Lower leg skin (tissue), 3 donors: ENCODE measurements around the gene PNCK.

Experiments
- POLR2A ChIP-seq, 2 donors: fragments of 450-650 bp; IDR thresholded peaks; one replicate each; pipeline ENCODE4 v1.6.1; 2016 to 2017; ENCODE audit warnings: antibody characterized with exemption in 2 of 2, mild to moderate bottlenecking in 1 of 2, moderate library complexity in 1 of 2
- TF ChIP-seq, protein P1 (sequence below), 3 donors: fragments of 450-650 bp; IDR thresholded peaks; one replicate each; pipeline ENCODE4 v1.5.1; 2016; ENCODE audit warnings: antibody characterized with exemption in 3 of 3, mild to moderate bottlenecking in 3 of 3, moderate library complexity in 2 of 3

DNA sequence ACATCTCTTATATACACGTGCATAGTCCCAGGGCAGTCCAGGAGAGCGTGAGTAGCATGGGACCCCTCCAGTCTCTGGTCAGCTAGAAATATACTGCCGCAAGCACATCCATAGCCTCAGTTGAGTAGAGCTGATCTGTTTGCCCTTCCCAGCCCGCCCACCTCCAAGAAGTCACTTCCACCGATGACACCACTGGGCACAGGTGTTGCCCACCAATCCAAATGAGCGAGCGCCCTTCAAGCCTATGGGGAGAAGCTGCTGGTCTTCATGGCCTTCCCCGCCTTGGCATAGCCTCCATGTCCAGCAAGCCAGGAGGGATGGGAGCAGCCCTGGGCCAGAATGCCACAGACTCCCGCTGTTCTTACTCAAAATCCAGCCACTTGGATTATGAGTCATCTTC is 16.5 kb downstream of the PNCK start:
- TF ChIP-seq, protein P1, sequence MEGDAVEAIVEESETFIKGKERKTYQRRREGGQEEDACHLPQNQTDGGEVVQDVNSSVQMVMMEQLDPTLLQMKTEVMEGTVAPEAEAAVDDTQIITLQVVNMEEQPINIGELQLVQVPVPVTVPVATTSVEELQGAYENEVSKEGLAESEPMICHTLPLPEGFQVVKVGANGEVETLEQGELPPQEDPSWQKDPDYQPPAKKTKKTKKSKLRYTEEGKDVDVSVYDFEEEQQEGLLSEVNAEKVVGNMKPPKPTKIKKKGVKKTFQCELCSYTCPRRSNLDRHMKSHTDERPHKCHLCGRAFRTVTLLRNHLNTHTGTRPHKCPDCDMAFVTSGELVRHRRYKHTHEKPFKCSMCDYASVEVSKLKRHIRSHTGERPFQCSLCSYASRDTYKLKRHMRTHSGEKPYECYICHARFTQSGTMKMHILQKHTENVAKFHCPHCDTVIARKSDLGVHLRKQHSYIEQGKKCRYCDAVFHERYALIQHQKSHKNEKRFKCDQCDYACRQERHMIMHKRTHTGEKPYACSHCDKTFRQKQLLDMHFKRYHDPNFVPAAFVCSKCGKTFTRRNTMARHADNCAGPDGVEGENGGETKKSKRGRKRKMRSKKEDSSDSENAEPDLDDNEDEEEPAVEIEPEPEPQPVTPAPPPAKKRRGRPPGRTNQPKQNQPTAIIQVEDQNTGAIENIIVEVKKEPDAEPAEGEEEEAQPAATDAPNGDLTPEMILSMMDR (IDR thresholded peaks at IDR 0.05): no peak
- no peak for TF ChIP-seq POLR2A (IDR thresholded peaks at IDR 0.05)
